Body of pancreas (tissue), 4 donors: ENCODE measurements around the gene PRPSAP1.

Experiments used
- POLR2A ChIP-seq, 3 donors: fragments of 450-650 bp; IDR thresholded peaks; one replicate each; pipeline ENCODE4 v1.6.1; 2016; ENCODE audit warnings: antibody characterized with exemption in 3 of 3, mild to moderate bottlenecking in 2 of 3
- TF ChIP-seq, protein P1 (sequence below), 7 experiments: fragments of 450-650 bp in 4 of 7; fragments of 200-600 bp in 3 of 7; sonication (generic) in 3 of 7; IDR thresholded peaks; one replicate each; pipeline ENCODE4 v1.5.1; 2016 to 2019; ENCODE audit warnings: antibody characterized with exemption in 7 of 7

DNA sequence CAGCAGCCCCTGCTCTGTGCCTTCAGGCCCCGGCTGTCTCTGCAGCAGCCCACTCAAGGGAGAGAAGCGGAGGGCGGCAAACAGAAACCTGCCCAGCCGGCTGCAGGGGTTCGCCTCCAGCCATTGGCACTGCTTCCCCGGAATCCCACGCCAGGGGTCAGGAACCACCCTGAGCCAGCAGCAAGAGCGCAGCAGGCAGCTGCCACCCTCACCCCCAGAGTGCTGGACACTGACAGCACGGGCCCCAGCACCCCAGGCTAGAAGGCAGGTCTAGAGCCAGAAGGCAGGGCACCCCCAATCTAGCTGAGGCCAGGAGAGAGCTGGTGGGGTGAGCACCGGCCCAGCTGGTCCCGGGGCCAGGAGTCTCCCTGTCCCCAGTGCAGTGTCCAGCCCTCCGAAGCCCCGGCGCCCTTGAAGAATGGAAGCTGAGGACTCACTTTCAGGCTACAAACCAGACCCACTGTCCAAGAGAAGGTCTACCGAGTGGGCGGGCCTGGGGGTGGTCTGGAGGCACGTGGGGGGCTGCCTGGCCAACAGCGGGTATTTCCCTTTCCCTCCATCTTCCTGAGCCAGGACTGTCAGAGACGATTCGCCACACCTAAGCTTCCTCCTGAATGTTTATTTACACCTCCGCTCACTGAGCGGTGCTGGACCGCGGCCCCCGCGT lies 80.1 kb downstream of the PRPSAP1 start:
- TF ChIP-seq, protein P1, sequence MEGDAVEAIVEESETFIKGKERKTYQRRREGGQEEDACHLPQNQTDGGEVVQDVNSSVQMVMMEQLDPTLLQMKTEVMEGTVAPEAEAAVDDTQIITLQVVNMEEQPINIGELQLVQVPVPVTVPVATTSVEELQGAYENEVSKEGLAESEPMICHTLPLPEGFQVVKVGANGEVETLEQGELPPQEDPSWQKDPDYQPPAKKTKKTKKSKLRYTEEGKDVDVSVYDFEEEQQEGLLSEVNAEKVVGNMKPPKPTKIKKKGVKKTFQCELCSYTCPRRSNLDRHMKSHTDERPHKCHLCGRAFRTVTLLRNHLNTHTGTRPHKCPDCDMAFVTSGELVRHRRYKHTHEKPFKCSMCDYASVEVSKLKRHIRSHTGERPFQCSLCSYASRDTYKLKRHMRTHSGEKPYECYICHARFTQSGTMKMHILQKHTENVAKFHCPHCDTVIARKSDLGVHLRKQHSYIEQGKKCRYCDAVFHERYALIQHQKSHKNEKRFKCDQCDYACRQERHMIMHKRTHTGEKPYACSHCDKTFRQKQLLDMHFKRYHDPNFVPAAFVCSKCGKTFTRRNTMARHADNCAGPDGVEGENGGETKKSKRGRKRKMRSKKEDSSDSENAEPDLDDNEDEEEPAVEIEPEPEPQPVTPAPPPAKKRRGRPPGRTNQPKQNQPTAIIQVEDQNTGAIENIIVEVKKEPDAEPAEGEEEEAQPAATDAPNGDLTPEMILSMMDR (IDR thresholded peaks at IDR 0.05) = no peak
- no peak for TF ChIP-seq POLR2A (IDR thresholded peaks at IDR 0.05)
